Measurements from ENCODE around the gene YOD1.

The YOD1 gene

DNA sequence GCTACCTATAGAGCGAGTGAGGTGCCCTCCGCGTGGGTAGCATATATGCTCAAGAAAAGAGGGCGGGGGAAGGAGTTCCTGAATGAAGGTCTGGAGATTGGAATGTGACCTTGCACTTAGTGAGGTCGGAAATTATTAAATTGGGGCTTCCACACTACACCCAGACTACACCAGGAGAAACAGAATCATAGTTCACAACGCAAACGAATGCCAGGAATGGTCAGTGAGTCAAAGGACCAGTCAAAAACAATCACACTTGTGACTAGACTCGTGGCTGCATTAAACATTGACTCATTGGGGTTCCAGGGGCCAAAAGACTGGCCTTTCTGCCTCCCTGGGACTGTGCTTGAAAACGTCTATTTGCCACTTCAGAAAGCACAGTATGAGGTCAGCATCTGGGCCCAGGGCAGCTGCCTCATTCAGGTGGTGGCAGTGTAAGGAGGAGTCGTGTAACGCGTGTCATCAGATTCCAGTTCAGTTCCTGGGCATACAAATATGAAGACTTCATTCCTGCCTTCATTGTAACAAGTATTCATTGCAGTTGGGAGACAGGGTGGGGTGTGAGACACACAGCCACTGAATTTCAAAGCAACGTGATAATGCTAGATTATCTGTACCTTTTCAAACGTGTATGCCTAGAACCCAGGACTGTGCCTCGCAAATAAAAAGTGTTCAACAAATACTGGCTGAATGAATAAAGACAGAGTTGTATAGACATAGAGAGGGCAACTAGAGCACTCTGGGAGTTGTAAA, at the start of gene YOD1:
Gene YOD1, minus strand, starts transcription at position 18 of the 753 bp plus-strand sequence. CDS start 178 bp downstream, outside the sequence.
- DNase-seq (ENCODE audit: low read depth in 2 of 2) = no peak

DNA sequence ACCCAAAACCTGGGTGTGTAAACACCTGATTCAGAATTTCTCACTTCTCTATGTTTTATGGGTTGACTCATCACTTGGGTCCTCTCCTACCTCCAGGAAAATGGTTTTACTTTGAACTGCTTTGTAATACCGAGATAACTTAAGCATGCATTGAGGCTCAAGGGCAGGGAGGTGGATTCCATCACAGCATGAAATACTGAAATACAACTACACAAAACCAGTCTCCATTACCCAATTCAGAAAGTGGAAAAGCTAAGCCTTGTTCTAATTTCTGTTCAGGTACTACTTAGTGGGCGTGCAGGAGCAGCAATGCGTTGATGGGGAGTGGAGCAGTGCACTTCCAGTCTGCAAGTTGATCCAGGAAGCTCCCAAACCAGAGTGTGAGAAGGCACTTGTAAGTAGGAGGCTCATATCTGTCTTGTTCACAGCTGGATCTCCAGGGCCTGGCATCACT, 46.9 kb upstream of the YOD1 start:
- DNase-seq (ENCODE audit: low read depth in 2 of 2) = no peak

DNA sequence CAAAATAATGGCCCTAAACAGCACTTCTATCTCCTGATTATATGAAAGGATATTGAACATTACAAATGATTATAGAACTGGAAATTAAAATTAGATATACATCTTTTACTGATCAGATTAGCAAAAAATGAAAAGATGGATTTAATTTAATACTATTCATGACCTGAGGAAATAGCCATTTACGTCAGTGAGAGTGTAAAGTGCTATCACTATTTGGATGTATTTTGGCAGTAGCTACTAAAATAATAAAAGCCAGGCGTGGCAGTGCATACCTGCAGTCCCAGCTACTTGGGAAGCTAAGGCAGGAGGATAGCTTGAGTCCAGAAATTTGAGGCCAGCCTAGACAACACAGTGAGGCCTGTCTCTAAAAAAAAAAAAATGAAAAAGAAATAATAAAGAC, 42.9 kb upstream of the YOD1 start:
- DNase-seq (ENCODE audit: low read depth in 2 of 2) = no peak

DNA sequence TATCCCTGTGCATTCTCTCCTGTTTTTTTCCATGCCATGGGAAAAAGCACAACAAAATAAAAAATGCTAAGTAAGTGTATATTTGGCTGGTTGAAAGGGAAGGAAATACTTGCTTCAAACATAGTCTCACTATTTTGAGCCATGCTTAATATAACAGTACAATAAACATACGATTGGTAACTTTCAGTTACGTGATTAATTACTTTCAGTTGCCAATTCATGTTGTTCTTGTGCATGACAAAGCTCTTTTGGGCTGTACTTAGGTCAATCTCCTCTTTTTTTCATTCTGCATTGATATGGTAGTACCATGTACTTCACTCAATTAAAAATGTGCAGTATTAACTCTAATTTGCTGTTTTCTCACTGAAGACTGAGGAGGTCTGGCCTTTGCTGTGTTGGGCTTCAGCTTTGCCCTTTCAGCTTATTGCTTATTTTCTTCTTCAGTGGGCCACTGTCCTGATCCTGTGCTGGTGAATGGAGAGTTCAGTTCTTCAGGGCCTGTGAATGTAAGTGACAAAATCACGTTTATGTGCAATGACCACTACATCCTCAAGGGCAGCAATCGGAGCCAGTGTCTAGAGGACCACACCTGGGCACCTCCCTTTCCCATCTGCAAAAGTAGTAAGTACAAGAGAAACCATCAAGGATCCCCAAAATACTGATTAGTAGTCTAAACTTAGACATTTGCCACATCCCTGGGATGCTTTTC, 40.3 kb upstream of the YOD1 start:
- DNase-seq (ENCODE audit: low read depth in 2 of 2) = no peak

DNA sequence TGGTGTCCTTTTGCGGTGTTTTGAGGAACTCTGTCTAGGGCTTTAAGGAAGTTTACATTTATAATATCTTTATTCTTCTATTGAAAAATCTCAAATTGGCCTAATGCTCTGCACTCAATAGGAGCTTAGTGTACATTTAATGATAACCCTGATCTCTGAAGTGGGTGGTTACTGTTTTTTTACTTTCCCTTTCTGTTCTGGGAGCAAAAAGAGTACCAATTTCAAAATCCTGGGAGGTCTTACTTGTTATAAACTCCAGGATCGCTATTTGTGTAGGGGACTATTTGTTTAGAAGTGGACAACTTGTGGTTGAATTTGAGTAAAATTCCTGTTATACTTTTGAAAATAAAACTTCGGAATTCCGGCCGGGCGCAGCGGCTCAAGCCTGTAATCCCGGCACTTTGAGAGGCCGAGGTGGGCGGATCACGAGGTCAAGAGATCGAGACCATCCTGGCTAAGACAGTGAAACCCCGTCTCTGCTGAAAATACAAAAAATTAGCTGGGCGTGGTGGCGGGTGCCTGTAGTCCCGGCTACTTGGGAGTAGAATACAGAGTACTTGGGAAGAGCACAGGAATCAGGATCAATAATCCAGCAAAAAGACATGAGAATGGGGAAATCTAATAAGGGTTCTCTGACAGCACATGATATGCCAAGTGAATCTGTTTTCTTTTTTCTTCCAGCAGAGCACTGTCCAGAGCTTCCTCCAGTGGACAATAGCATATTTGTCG, 38.8 kb upstream of the YOD1 start:
- no peak for DNase-seq (ENCODE audit: low read depth in 2 of 2)

DNA sequence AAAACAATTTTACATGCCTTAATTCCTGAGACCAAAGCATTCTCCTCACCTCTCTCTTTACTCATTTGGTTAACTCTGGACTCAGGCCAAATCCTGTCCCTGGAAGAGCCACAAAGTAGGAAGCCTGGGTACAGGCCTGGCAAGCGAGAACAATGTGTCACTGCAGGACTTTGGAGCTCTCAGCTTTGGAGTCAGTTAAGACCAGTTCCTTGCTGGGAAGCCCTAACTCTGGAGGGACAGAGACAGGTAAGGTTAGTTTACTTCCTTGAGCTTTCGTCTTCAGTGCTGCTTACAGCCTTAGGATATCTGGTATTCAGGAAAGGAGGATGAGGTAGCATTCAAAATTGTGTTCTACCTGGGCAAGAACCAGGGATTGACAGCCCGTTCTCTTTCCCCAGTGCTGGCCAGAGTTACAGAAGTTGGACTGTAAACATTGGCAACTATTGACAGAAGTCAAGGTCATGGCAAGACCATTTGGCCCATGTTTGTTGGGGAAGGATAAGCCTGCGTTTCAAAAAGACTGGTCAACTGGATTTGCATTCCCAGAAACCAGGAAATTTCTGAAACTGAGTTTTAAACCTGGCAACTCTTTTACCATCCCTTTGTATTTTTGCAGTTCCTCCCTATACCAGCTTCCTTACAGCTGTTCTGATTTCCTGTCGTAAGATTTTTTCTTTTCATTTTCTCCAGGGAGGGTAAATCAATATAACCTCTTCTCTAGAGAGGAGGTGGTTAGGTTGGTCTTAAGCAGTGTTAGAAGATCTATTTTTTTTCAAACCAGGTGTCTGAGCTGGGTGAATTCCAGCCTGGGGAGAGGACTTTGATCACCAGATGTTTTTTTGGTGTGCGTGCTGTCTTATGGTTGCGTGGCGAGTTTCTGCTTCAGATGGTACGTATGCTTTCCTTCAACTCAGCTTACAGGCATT, 38.0 kb upstream of the YOD1 start, which contains the start of gene C4BPB:
Gene C4BPB, plus strand, starts transcription at position 160 of the 926 bp plus-strand sequence. Its CDS starts 672 bp downstream, at position 832.
- DNase-seq (ENCODE audit: low read depth in 2 of 2) = no peak

DNA sequence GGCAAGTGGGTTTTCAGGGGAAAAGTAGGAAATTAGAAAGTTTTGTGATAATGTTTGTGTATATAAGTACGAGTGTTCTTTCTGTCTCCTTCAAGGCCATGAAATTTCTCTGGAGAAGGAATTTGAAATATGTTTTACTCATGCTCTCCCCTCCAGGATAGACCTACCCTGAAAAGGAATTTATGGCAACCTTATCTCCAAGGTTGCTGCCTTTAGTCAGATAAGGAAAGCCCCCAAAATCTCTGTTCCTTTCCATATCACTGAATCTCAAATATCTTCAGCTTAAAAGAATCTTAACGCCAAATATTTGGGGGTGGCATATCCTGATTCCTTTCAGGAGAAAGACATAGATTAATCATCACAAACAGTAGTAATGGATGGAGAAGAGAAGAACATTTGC, 37.2 kb upstream of the YOD1 start:
- no peak for DNase-seq (ENCODE audit: low read depth in 2 of 2)

DNA sequence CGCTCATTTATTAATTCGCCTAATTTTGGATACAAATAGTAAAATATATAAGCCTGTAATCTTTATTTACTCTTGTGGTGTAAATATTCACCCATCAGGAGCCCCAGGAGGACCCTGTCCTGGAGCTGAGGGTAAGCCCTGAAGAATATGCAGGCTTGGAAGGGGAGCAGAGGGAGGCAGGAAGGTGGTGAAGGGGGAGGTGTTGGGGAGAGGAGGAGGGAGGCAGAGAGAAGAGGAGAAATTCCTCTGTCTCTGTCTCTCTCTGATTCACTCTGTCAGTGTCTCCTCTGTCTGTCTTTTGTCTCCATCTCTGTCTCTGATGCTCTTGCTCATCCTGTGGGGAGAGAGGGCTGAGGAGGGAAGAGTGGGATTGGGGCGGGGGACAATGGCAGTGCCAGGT, 34.9 kb upstream of the YOD1 start:
- DNase-seq (ENCODE audit: low read depth in 2 of 2) = no peak

DNA sequence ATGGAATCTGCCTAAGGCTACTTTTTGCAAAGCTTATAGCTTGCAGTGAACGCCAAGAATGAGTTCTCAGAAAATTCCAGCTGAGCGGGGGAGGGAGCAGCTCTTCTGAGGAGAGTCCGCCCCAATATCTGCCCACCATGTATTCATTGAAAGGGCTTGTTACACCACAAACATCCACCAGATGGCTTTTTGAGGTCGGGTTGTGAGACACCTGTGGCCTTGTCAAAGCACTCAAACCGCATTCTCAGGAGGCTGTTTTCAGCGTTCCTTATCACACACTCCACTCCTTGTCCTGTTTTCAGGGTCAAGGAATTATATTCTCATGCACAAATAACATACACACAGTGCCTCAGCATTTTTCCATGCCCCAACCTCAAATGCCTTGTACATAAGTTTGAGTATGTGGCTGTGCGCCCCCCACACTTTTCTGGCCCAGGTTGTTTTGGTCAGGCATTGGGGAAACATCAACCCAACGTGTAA, 33.7 kb upstream of the YOD1 start:
- DNase-seq (ENCODE audit: low read depth in 2 of 2) = peak in 1 of 2 donors; percentile 16

DNA sequence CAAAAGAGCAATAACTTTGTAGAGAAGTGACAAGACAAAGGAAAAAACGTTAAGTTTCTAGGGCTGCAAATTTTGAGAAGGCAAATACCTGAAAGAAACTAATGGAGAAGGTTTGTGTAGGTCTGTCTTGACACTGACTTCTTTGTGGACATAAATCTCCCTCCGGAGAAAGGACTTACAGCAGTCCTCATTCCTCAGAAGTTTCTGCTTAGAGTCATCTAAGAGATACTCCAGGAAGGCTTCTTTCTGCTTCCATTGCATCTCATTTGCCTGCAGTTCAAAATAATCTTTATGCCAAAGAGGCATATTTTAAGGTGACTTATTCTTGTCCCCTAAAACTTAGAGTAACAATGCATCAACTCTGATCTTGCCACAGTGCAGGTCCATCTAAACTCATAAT, 33.2 kb upstream of the YOD1 start:
- no peak for DNase-seq (ENCODE audit: low read depth in 2 of 2)

DNA sequence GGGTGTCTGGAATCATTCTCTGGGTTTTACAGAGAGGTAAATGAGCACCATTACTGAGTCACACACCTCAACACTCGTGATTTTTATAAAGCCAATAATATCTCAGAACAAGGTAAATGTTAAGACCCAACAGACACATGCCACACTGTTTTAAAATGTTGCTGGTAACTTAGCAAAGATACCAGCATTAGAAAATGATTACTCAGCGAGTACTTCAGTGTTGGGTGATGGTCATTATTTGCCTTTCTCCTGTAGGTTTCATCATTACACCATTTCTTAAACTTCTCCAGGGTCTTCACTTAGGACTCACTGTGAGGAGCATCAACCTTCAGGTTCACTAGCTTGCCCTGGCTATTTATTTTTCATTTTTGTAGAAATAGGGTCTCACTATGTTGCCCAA, 30.8 kb upstream of the YOD1 start:
- no peak for DNase-seq (ENCODE audit: low read depth in 2 of 2)

DNA sequence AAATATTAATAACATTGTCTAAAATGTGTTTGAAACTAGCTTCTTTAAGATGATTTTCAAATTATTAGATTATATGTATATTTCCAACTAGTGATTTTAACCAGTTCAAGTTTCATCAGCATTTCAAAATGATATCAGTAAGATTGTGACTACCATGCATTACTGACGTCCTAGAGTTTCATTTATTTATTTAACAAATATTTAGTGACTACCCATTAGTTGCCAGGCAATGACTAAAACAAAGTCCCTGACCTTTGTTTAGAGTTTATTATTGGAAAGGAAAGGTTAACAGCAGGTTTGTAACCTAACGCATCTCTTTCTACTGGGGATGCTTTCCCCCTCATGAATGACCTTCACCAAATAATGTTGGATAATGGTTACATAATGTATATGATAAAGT, 30.1 kb upstream of the YOD1 start:
- no peak for DNase-seq (ENCODE audit: low read depth in 2 of 2)

DNA sequence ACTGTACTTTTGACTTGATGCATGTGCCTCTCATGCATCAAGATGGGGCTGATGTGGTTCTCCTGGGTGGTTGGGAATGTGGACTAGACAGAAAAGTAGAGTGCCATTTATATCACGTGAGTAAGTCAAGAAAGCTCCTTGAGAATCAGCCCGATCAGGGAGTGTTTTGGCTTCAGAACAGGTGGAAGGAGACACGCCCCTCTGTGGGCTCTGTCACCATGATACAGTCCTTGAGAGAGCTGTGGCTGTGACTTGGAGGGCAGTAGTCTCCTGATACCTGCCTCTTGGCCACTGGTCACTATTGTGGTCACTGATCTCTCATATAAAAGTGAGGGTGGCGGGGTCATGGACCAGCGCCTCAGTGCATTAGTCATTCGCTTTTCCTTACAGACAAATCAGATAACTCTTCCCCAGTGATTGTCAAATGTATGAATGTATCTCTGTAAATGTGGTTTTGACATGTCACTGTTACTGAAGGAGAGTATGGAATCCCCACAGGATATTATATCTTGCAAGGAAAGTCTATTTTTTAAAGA, 28.8 kb upstream of the YOD1 start:
- DNase-seq (ENCODE audit: low read depth in 2 of 2) = no peak

DNA sequence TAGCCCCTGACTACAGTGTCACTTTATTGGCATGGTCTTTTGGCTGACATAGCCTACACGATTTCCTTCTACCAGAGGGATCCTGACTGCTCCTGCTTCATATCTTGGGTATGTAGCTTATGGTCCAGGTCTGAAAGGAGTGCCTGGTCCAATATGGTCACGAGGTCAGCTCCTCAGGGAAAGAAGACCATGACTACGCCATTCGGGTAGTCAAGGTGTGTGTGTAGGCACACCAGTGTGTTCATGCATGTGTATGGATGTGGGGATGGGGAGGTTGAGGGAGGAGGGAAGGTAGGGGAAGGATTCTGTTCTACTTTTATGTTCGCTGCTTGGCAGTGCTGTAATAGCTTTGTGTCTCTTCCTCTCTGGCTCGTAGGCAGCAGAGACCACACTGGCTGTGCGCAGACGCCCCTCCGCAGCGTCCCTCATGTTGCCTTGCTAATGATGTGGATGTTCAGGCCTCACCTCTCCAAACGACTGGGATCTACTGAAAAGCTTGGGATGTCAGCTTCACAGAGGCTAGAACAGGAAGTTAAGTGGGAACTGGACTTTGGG, 27.6 kb upstream of the YOD1 start:
- no peak for DNase-seq (ENCODE audit: low read depth in 2 of 2)

DNA sequence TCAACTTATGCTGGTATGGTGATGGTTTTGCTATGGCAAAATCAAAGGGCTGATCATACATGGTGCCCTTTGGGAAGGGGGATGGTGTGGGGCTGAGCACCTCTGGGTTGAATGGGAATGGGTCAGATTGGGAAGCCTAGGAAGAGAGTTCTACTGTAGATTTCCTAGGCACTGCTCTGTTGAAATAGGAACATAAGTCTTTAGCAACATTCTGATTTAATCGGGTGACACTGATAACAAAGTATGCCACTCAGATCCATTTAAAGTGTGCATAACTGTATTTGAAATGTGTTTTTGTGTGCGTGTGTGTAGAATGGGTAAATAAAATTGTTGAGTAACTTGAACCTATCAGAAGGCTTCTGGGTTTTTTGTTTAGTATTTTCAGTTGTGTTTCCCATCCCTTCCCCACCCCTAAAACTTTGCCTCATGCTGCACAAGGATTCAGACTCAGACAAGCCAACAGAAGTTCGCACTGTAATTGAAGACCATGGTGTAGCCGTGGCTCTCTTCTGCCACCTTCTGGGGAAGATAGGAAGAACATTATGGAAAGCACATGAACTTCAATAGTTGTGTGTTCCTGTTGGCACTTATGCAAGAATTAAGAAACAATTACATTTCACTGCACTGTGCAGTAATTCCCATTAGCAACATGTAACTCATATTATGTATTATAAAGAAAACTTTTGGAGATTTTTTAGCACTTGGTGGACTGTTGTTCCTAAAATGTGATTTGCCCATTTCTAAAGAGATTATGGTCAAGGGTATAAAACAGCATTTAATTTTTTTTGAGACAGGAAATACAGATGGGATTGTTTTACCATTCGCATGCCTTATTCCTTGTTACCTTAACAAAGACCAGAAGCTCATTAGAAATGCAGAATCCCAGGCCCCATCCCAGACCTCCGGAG, 26.7 kb upstream of the YOD1 start:
- peak in 1 of 2 donors; percentile 30 for DNase-seq (ENCODE audit: low read depth in 2 of 2)

DNA sequence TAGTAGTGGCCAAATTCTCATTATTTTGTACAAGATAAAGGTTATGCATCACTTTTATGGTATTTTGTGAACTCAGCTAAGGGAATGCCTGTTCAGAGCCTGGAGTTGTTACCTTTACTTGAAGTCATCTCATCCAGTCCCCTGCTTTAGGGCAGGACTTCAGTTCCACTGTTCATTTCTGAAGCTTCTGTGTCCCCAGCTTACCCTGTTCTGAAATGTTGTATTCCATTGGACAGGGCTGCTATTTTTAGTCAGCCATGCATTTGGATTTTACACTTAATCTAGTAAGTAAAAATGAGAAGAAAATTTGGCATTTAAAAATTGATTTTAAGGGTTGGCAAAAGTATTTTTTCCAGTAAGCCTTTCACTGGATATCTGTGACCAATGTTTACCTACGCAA, 26.0 kb upstream of the YOD1 start:
- DNase-seq (ENCODE audit: low read depth in 2 of 2) = no peak

DNA sequence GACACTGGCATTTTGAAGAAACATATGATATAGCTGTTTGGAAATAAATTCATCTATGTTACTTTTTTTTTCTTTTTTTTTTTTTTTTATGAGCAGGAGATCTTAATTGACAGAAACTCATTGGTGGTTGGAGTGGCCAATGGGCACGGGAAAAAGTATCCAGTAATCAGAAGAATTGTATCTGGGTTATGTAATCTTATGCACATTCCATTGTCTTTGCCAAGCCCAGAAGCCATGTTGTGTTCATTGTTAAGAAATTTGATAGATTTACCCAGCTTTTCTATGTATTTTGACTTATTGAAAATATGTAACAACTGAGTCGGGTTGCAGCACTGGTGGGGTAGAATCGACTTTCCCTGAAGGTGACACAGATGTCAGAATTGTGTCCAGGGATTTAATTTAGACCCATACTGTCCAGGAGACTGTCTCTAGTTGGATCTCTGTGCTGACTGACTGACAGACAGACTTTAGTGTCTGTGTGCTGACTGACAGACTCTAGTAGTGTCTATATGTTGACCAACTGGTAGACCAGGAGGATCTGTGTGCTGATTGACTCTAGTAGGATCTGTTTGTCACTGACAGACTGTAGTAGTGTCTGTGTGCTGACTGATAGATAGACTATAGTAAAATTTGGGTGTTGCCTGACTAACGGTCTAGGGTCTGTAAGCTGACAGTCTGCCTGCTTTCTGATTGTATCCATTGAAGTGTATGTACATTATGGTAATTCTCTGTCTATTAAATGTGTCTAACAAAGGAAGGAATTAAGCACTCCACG, 25.4 kb upstream of the YOD1 start:
- no peak for DNase-seq (ENCODE audit: low read depth in 2 of 2)

DNA sequence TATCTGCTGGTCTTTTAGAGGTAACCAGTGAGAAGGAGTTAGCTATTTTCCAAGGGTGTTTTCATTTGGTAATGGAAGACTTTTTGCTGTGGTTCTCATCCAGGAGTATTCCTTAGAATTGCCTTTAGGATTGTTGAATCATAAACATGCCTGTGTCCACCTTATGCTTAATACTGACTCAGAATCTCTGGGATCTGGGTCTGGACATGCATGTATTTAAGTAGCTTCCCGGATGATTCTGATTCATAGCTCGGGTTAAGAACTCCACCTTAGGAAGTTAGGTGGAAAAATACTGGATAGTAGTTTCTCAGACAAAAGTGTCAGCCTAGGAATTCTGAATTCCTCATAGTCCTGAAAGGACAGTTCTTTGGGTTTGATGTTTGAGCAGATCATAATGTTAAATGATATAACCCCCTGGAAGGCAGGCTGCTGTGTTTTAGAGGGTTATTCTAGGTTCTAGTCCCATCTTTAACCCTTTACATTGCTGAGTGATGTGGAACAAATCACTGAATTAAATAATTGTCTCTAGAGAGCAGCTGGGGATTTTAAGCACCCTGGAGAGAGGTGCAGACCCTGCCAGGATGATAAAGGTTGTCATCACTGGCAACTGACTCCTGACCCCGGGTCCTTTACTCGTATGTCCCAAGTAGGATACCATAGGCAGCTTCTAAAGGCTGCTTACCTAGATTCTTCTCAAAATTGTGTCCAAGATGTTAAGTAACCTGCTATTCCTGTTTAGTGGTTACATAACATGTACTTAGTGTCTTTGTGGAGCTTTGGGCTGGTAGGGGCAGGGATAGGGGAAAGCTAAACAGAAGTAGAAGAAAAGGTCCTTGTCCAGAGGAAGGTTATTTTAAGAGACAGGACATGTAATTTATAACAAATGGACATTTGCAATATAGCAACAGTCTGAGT, 23.2 kb upstream of the YOD1 start:
- no peak for DNase-seq (ENCODE audit: low read depth in 2 of 2)
